Measurements from ENCODE around the gene SLC6A7.
"Not testable (repeated sequence)": the region's sequence is repeated elsewhere in the genome, so short reads cannot be mapped to it uniquely, and the experiment has no call there.

The SLC6A7 gene

GRCh38 chr5:150245111-150245789, 55.4 kb downstream of the SLC6A7 start:
- DNase-seq = no peak

- DNase-seq = no peak
These were observed 55.9 kb downstream of the SLC6A7 start for GRCh38 chr5:150245808-150246207.

- DNase-seq = no peak
These were observed 56.6 kb downstream of the SLC6A7 start for GRCh38 chr5:150246429-150246828.

GRCh38 chr5:150246835-150247234, 57.0 kb downstream of the SLC6A7 start:
- no peak for DNase-seq

GRCh38 chr5:150247726-150248125, 57.9 kb downstream of the SLC6A7 start:
- no peak for DNase-seq

- DNase-seq = not testable (repeated sequence)
These were observed 58.6 kb downstream of the SLC6A7 start for GRCh38 chr5:150248493-150248892.

GRCh38 chr5:150248946-150249345, 59.1 kb downstream of the SLC6A7 start:
- DNase-seq = no peak

GRCh38 chr5:150249744-150250143, 59.9 kb downstream of the SLC6A7 start:
- DNase-seq = no peak

GRCh38 chr5:150251504-150251903, 61.6 kb downstream of the SLC6A7 start:
- DNase-seq = no peak

- DNase-seq = no peak
These were observed 62.6 kb downstream of the SLC6A7 start for GRCh38 chr5:150252489-150252888.

- no peak for DNase-seq
These were observed 63.8 kb downstream of the SLC6A7 start for GRCh38 chr5:150253416-150254208.

GRCh38 chr5:150254363-150254762, 64.5 kb downstream of the SLC6A7 start:
- no peak for DNase-seq

GRCh38 chr5:150254774-150255173, 64.9 kb downstream of the SLC6A7 start:
- DNase-seq = no peak

GRCh38 chr5:150255659-150256409, 66.0 kb downstream of the SLC6A7 start:
- DNase-seq = no peak

GRCh38 chr5:150256410-150257064, 66.7 kb downstream of the SLC6A7 start:
- DNase-seq = no peak

- DNase-seq = no peak
These were observed 67.6 kb downstream of the SLC6A7 start for GRCh38 chr5:150257424-150257823.

- DNase-seq = no peak
These were observed 68.3 kb downstream of the SLC6A7 start for GRCh38 chr5:150258130-150258529.
